22Rv1 (cell line): Measurements from ENCODE around the gene ELP1.

Experiments
- ZFX ChIP-seq: fragments of 450-650 bp; IDR thresholded peaks from 2 replicates; pipeline ENCODE4 v1.6.1; 2017; ENCODE audit warnings: antibody characterized with exemption, borderline replicate concordance
- TF ChIP-seq, protein P1 (sequence below): fragments of 450-650 bp; IDR thresholded peaks from 2 replicates; pipeline ENCODE4 v1.5.1; 2017; ENCODE audit warnings: mild to moderate bottlenecking

DNA sequence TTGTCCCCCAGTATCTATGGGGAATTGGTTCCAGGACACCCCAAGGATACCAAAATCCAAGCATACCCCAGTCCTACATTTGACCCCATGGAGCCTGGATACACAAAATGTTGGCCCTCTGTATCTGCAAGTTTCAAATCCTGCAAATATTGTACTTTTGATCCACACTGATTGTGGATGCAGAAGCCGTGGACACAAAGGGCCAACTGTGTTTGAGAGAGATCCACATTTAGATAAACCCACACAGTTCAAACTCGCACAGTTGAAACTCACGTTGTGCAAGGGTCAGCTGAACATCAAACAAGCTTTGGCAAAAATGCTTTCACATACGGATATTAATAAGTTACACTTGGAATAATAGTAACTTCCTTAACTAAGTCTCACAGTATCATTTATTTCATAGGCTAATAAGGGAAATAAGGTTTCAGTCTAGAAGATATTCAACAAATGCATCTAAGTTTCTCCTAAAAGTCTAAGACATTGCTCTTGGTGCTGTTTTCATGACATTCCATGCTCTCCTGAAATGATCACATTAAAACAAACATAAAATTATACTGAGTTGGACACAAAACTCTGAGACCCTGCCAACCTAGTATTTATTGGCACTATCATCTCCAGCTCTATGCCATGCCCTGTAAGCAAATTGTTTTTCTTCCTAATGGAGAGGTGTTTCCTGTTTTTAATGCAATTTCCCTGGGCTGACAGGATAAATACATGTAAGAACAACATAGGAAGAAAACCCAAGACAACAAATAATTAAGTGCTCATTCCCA, 39.5 kb downstream of the ELP1 start:
- TF ChIP-seq, protein P1, sequence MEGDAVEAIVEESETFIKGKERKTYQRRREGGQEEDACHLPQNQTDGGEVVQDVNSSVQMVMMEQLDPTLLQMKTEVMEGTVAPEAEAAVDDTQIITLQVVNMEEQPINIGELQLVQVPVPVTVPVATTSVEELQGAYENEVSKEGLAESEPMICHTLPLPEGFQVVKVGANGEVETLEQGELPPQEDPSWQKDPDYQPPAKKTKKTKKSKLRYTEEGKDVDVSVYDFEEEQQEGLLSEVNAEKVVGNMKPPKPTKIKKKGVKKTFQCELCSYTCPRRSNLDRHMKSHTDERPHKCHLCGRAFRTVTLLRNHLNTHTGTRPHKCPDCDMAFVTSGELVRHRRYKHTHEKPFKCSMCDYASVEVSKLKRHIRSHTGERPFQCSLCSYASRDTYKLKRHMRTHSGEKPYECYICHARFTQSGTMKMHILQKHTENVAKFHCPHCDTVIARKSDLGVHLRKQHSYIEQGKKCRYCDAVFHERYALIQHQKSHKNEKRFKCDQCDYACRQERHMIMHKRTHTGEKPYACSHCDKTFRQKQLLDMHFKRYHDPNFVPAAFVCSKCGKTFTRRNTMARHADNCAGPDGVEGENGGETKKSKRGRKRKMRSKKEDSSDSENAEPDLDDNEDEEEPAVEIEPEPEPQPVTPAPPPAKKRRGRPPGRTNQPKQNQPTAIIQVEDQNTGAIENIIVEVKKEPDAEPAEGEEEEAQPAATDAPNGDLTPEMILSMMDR, result no peak
- TF ChIP-seq ZFX, result no peak
